ENCODE results near the gene PSME3. TPM values are rescaled to one million over a fixed set of nuclear protein-coding genes. Genes with fewer than 3 reads are reported as not detected.

The PSME3 gene
- total and polyA plus RNA-seq, 2 of the 13 experiments (the other 11 are each of a cell fraction or from before 2014, with no cell fraction given), result 66.3 to 135 TPM

DNA sequence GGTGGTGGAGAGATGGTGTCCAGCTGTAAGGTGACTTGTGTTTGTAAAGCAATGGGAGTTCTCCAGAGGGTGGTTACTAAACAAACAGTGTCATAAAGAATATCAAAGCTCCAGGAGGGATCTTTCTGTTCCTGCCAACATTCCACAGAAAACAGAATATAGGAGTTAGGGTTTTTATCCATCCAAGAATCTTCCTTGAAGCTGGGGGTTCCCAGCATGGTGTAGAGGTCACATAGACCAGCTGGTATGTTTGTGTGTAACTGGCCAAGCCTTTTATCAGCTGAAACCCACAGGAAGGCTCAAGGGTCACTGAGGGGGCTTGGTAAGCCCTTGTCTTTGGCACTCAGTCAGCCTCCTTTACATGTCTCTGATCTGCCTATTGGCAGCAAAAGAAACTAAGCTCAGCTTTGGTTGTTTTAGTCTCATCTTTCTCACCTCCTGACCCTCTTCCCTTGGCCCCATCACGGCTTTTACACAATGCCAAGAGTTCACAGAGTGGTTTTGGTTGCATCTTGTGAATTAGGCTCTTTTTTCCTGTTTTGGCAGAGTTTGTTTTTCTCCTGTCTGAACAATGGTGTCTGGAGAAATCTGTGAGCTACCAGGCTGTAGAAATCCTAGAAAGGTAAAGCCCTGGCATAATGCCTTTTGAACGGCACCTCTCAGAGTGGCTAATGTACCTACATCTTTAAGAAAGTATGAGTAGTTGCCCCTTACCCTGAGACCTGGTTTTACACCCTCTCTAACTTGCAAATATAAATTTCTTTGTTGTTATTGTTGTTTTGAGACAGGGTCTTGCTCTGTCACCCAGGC lies 29.9 kb upstream of the PSME3 start (continued):
- peak in 1 of 2 experiments; percentile 57; a peak in 1 of 4 replicates for TF ChIP-seq EP300 (IDR thresholded peaks at IDR 0.05; ENCODE audit: low read depth in 2 of 2, low read length in 2 of 2)
- no peak; the same call in 1 of the 2 replicates for TF ChIP-seq EP300 (CRISPR knock-in tag; IDR thresholded peaks at IDR 0.05; ENCODE audit: borderline replicate concordance)
- TF ChIP-seq ZNF414 (CRISPR knock-in tag; IDR thresholded peaks at IDR 0.05), result 0 out of 2 replicates have a peak, but pooled peaks have one; percentile 3
- peak; percentile 26; the same call in 1 of the 2 replicates for TF ChIP-seq POGK (CRISPR knock-in tag; conservative IDR thresholded peaks at IDR 0.05)
- TF ChIP-seq, protein P1, sequence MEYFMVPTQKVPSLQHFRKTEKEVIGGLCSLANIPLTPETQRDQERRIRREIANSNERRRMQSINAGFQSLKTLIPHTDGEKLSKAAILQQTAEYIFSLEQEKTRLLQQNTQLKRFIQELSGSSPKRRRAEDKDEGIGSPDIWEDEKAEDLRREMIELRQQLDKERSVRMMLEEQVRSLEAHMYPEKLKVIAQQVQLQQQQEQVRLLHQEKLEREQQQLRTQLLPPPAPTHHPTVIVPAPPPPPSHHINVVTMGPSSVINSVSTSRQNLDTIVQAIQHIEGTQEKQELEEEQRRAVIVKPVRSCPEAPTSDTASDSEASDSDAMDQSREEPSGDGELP (IDR thresholded peaks at IDR 0.05; ENCODE audit: borderline replicate concordance, low read depth), result peak; percentile 99
- 0 out of 2 replicates have a peak, but pooled peaks have one; percentile 31 for TF ChIP-seq MBD4 (IDR thresholded peaks at IDR 0.05; ENCODE audit: borderline replicate concordance, low read length)
- peak; percentile 80; the same call in 1 of the 2 replicates for TF ChIP-seq HOXA3 (CRISPR knock-in tag; IDR thresholded peaks at IDR 0.05)
- TF ChIP-seq ASH2L (IDR thresholded peaks at IDR 0.05; ENCODE audit: insufficient read length, low read depth, low read length), result peak; percentile 39
- TF ChIP-seq ZNF773 (CRISPR knock-in tag; IDR thresholded peaks at IDR 0.05; ENCODE audit: borderline replicate concordance), result no peak
- peak; percentile 72; the same call in 1 of the 2 replicates for TF ChIP-seq NFIC (IDR thresholded peaks at IDR 0.05; ENCODE audit: low read length)
- peak; percentile 33; the same call in 1 of the 2 replicates for TF ChIP-seq TARDBP (CRISPR knock-in tag; IDR thresholded peaks at IDR 0.05)
- TF ChIP-seq, protein P2, sequence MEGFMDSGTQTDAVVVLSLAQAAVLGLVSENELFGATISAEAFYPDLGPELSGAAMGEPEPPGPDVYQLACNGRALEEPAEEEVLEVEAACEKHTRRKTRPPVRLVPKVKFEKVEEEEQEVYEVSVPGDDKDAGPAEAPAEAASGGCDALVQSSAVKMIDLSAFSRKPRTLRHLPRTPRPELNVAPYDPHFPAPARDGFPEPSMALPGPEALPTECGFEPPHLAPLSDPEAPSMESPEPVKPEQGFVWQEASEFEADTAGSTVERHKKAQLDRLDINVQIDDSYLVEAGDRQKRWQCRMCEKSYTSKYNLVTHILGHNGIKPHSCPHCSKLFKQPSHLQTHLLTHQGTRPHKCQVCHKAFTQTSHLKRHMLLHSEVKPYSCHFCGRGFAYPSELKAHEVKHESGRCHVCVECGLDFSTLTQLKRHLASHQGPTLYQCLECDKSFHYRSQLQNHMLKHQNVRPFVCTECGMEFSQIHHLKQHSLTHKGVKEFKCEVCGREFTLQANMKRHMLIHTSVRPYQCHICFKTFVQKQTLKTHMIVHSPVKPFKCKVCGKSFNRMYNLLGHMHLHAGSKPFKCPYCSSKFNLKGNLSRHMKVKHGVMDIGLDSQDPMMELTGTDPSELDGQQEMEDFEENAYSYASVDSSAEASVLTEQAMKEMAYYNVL (CRISPR knock-in tag; IDR thresholded peaks at IDR 0.05; ENCODE audit: borderline replicate concordance), result peak; percentile 74; the same call in 1 of the 2 replicates
- TF ChIP-seq FOXA3 (CRISPR knock-in tag; IDR thresholded peaks at IDR 0.05), result peak; percentile 45
- no peak for TF ChIP-seq NFRKB (IDR thresholded peaks at IDR 0.05)
- TF ChIP-seq IKZF1 (IDR thresholded peaks at IDR 0.05), result no peak
- TF ChIP-seq ZNF644 (CRISPR knock-in tag; IDR thresholded peaks at IDR 0.05; ENCODE audit: low read depth), result peak; percentile 86
- TF ChIP-seq NR2F6 (IDR thresholded peaks at IDR 0.05), result peak; percentile 89
- TF ChIP-seq NR2F6 (CRISPR knock-in tag; IDR thresholded peaks at IDR 0.05), result peak; percentile 84
- TF ChIP-seq ZNF335 (CRISPR knock-in tag; IDR thresholded peaks at IDR 0.05), result peak; percentile 2; the same call in 1 of the 2 replicates
- TF ChIP-seq NFKB2 (CRISPR knock-in tag; IDR thresholded peaks at IDR 0.05; ENCODE audit: borderline replicate concordance), result no peak
- peak; percentile 81; the same call in 1 of the 2 replicates for TF ChIP-seq RXRA (CRISPR knock-in tag; IDR thresholded peaks at IDR 0.05)
- no peak for TF ChIP-seq SMYD3 (CRISPR knock-in tag; IDR thresholded peaks at IDR 0.05)
- peak; percentile 21; the same call in 1 of the 2 replicates for TF ChIP-seq DRAP1 (CRISPR knock-in tag; IDR thresholded peaks at IDR 0.05)
- TF ChIP-seq FOXO1 (CRISPR knock-in tag; IDR thresholded peaks at IDR 0.05), result peak; percentile 36; the same call in 1 of the 2 replicates
- TF ChIP-seq HNF4G (IDR thresholded peaks at IDR 0.05; ENCODE audit: borderline replicate concordance, low read depth, low read length), result peak; percentile 94
- peak; percentile 81; the same call in 1 of the 2 replicates for TF ChIP-seq HNF4G (CRISPR knock-in tag; IDR thresholded peaks at IDR 0.05; ENCODE audit: borderline replicate concordance, low read depth)

All from HepG2 (cell line).